ENCODE results near the gene C1orf21.

Gene C1orf21

GRCh38 chr1:184559117-184559713, 172.4 kb downstream of the C1orf21 start:
- no peak for DNase-seq

- no peak for DNase-seq
Observed at GRCh38 chr1:184562806-184563205, 176.0 kb downstream of the C1orf21 start.

- no peak for DNase-seq
Observed at GRCh38 chr1:184563308-184563707, 176.5 kb downstream of the C1orf21 start.

GRCh38 chr1:184567009-184567408, 180.2 kb downstream of the C1orf21 start:
- no peak for DNase-seq

- DNase-seq, result no peak
Observed at GRCh38 chr1:184567637-184568036, 180.8 kb downstream of the C1orf21 start.

- no peak for DNase-seq
Observed at GRCh38 chr1:184568148-184568547, 181.3 kb downstream of the C1orf21 start.

- no peak for DNase-seq
Observed at GRCh38 chr1:184569106-184569505, 182.3 kb downstream of the C1orf21 start.

- DNase-seq, result no peak
Observed at GRCh38 chr1:184574588-184574987, 187.8 kb downstream of the C1orf21 start.

GRCh38 chr1:184576822-184577221, 190.0 kb downstream of the C1orf21 start:
- DNase-seq, result no peak

GRCh38 chr1:184577319-184577718, 190.5 kb downstream of the C1orf21 start:
- DNase-seq, result no peak

- no peak for DNase-seq
Observed at GRCh38 chr1:184582411-184582810, 195.6 kb downstream of the C1orf21 start.

GRCh38 chr1:184583849-184584248, 197.0 kb downstream of the C1orf21 start:
- no peak for DNase-seq

GRCh38 chr1:184588701-184589100, 201.9 kb downstream of the C1orf21 start:
- DNase-seq, result no peak

- DNase-seq, result no peak
Observed at GRCh38 chr1:184590163-184590750, 203.4 kb downstream of the C1orf21 start.

- no peak for DNase-seq
Observed at GRCh38 chr1:184593597-184593996, 206.8 kb downstream of the C1orf21 start.

- no peak for DNase-seq
Observed at GRCh38 chr1:184595596-184595995, 208.8 kb downstream of the C1orf21 start.

- DNase-seq, result no peak
Observed at GRCh38 chr1:184596950-184597645, 210.3 kb downstream of the C1orf21 start.

GRCh38 chr1:184597650-184598357, 211.0 kb downstream of the C1orf21 start:
- DNase-seq, result no peak

- DNase-seq, result no peak
Observed at GRCh38 chr1:184598403-184599193, 211.8 kb downstream of the C1orf21 start.

- no peak for DNase-seq
Observed at GRCh38 chr1:184604152-184604900, 217.5 kb downstream of the C1orf21 start.

GRCh38 chr1:184605941-184606340, 219.1 kb downstream of the C1orf21 start:
- DNase-seq, result no peak

- DNase-seq, result no peak
Observed at GRCh38 chr1:184606786-184607185, 220.0 kb downstream of the C1orf21 start.
